Upper lobe of right lung (tissue), 1 donor: ENCODE results near the gene MRPS5. TPM values are rescaled to one million over a fixed set of nuclear protein-coding genes. Genes with fewer than 3 reads are reported as not detected.

Source experiments
- ATAC-seq: fragments of 200-7000 bp; cut with Tn5 transposase; one replicate; pipeline ENCODE4 v1.9.1; 2020; ENCODE audit warnings: mild to moderate bottlenecking, moderate library complexity
- DNase-seq: peaks from one replicate; pipeline ENCODE4 v3.0.0-alpha.2; 2020
- H3K27ac ChIP-seq: fragments of 200-600 bp; one replicate; pipeline ENCODE4 v1.8.0; 2022
- H3K27me3 ChIP-seq: fragments of 200-600 bp; one replicate; pipeline ENCODE4 v1.8.0; 2022; ENCODE audit warnings: mild to moderate bottlenecking
- H3K36me3 ChIP-seq: fragments of 200-600 bp; one replicate; pipeline ENCODE4 v1.8.0; 2022
- H3K4me1 ChIP-seq: fragments of 200-600 bp; one replicate; pipeline ENCODE4 v1.8.0; 2022
- H3K4me3 ChIP-seq: fragments of 200-600 bp; one replicate; pipeline ENCODE4 v1.8.0; 2022; ENCODE audit warnings: mild to moderate bottlenecking
- H3K9me3 ChIP-seq: fragments of 200-600 bp; one replicate; pipeline ENCODE4 v1.8.0; 2022
- intact Hi-C: fragments of 100-400 bp; cut with DNase I; formaldehyde crosslinking; loops from one replicate; pipeline ENCODE4 v1.11.0; 2022
- total RNA-seq: library from RNA; stranded (reverse); fragmentation: NEBNext Ultra II Directional; extraction: Animal tissue kit (Norgen Biotek cat#: 25700); gene quantifications from one replicate; pipeline ENCODE4 v1.2.1, GENCODE V29; 2021
- TF ChIP-seq, protein P1 (sequence below): fragments of 200-600 bp; IDR thresholded peaks from one replicate; pipeline ENCODE4 v1.8.0; 2022; ENCODE audit warnings: antibody characterized with exemption
- donor health status: DM: no; HTN: yes; CAD: no; lungs with severe emphysema.

The MRPS5 gene
- total RNA-seq, 1 donor from 2014 or later: 55.2 TPM

DNA sequence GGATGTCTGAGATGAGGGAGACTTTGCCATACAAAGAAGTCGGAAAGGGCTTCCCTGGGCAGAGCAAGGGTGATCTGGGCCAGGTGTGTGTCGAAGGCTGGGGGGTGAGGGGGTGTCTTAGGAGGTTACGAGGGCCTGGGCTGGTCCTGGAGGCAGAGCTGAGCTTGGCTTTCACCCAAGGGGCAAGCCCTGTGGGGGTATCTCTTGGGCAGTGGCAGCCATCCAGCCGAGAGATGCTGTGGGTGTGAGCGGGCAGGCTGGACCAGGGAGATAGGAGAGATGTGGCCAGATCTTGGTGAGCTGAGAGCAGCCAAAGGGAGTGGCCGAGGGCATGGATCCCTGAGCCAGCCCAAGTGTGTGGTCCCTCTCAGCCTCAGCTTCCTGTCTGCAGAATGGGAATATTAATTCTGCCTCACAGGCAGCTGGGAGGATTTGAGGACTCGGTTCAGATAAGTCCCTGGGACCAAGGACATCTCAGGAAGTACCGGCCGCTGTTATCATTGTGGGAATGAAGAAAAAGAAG is 63.1 kb downstream of the MRPS5 start:
- Histone ChIP-seq H3K27me3 (no peaks in the 10 kb centered on the region), H3K4me1 (no peaks in the 10 kb centered on the region), H3K27ac (no peak overlapping the region), H3K4me3 (no peak overlapping the region), H3K36me3 (no peaks in the 10 kb centered on the region), H3K9me3 (no peaks in the 10 kb centered on the region)
- TF ChIP-seq, protein P1, sequence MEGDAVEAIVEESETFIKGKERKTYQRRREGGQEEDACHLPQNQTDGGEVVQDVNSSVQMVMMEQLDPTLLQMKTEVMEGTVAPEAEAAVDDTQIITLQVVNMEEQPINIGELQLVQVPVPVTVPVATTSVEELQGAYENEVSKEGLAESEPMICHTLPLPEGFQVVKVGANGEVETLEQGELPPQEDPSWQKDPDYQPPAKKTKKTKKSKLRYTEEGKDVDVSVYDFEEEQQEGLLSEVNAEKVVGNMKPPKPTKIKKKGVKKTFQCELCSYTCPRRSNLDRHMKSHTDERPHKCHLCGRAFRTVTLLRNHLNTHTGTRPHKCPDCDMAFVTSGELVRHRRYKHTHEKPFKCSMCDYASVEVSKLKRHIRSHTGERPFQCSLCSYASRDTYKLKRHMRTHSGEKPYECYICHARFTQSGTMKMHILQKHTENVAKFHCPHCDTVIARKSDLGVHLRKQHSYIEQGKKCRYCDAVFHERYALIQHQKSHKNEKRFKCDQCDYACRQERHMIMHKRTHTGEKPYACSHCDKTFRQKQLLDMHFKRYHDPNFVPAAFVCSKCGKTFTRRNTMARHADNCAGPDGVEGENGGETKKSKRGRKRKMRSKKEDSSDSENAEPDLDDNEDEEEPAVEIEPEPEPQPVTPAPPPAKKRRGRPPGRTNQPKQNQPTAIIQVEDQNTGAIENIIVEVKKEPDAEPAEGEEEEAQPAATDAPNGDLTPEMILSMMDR: no peak
- DNase-seq (peak; percentile 54), ATAC-seq (no peak)
- intact Hi-C loops: no loop called here

DNA sequence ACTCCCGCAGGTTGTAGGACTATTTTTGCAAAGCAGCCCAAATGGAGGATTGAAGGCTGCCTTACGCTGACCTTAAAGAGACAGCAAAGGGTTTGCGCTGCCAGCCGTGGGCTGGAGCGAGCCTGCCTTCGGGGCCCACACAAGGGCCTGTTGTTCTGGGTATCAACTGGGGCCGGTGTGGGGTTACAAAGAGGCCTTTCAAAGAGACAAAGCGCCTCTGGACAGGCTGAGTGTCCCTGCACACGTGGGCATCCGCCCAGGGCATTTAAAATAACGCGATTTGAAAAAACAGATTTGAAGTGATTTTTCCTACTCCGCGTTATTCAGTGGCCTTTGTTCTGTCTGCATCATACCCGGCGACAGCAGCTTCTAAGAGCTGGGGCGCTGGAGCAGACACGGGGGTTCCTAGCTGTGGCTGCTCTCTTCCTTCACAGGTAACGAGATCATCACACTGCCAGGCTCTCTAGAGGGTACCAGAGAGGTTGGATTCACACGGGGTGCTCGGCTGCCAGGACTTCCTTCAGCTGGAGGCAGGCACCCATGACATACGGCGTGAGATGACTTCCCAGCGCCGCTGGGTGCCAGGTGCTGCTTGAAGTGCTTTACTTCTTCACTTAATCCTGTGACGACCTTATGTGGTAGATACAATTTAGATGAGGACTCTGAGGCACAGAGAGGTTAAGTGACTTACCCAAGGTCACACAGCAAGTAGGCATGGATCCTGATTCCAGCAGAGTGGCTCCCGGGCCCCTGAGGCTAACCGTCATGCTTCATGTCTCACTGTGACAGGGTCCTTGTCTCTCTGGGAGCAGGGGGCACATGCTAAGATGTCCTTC is 63.9 kb downstream of the MRPS5 start:
- DNase-seq: peak; percentile 36
- TF ChIP-seq, protein P1: no peak
- no peaks in the 10 kb centered on the region for H3K27me3 ChIP-seq
- H3K27ac ChIP-seq: no peak overlapping the region
- no peaks in the 10 kb centered on the region for H3K9me3 ChIP-seq
- intact Hi-C loops: no loop called here
- no peaks in the 10 kb centered on the region for H3K36me3 ChIP-seq
- no peaks in the 10 kb centered on the region for H3K4me1 ChIP-seq
- ATAC-seq: no peak
- no peak overlapping the region for H3K4me3 ChIP-seq

DNA sequence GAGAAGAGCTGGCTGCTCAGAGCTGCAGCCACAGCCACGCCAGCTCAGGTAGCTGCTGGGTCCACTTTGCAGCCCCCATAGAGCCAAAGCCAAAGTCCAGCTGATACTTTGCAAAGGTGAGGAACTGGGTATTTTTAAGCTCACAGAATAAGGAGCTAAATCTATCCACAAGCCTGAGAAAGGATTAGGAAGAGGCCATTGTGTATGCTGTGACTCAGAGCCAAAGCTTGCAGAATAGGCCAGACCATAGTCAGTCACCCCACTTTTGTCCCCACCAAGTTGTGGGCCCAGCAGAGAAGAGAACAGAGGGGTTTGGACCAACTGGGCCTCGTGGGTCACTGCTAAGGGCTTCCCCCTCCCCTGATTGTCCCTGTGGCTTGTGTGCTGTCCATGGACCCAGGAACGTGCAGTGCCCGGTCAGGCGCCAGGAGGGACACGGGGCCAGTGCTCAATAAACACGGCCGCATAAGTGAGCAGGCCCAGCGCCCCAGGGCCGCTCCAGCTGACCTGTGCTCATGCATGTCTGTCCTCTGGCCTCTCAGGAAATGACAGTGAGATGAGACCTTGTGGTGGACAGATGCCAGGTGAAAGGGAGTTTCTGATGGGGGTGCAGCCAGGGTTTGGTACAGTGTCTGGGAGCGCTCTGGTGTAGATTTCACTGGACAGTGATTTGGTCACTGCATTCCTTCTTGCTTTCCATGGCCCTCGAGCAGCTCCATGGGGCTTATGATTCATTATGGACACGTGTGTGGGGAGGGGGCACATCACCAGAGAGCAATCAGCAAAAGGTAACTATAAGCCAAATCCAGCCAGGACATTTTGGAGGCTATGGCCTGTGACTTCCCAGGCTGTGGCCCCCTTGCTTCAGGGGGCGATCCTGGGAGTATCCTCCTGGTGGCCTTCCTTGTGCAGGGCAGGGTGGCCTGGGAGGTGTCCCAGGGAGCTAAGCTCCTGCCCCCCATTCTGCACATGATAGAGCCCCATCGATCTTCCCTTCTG is 64.8 kb downstream of the MRPS5 start:
- no peaks in the 10 kb centered on the region for H3K36me3 ChIP-seq
- TF ChIP-seq, protein P1: no peak
- intact Hi-C loops: no loop called here
- no peak for ATAC-seq
- H3K4me3 ChIP-seq: no peak overlapping the region
- no peaks in the 10 kb centered on the region for H3K9me3 ChIP-seq
- peak; percentile 27 for DNase-seq
- H3K4me1 ChIP-seq: no peaks in the 10 kb centered on the region
- H3K27ac ChIP-seq: no peak overlapping the region
- H3K27me3 ChIP-seq: no peaks in the 10 kb centered on the region

DNA sequence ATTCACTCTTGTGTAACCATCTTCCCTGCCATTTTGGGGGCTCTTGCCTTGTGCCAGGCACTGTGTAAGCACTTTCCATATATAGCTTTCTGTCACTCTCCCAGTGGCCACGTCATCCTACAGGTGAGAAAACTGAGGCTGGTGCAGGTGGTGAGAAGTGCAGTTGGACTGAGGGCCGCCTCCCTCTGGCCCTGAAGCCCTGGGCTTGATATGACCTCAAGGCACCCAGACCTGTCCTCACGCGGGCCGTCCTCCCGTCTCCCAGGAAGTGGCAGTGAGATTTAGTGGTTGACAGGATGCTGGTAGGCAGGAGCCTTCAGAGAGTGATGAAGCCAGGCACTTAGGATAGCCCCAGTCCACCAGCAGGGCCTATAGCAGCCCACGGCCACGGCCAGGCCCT is 65.6 kb downstream of the MRPS5 start:
- H3K27ac ChIP-seq: no peak overlapping the region
- no peaks in the 10 kb centered on the region for H3K36me3 ChIP-seq
- no peak overlapping the region for H3K4me3 ChIP-seq
- TF ChIP-seq, protein P1: no peak
- no peak for DNase-seq
- intact Hi-C loops: no loop called here
- H3K9me3 ChIP-seq: no peaks in the 10 kb centered on the region
- ATAC-seq: no peak
- no peaks in the 10 kb centered on the region for H3K27me3 ChIP-seq
- H3K4me1 ChIP-seq: no peaks in the 10 kb centered on the region

DNA sequence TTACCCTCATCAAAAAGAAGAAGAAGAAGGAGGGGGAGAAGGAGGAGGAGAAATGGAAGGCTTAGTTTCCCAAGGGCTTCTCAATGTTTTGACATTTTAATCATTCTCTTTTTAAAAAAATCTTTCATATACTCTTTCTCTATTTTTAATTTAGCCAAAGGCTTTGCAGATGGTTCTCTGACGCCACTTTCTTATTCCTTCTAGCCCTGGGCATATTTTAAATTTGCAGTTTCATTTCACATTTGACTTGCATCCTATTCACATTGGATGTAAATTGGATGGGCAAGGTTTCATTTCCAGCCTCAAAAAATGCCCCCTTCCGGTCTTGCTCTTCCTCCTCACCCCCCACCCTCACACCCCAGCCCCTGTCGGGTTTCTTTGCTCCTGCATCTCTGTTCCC is 66.3 kb downstream of the MRPS5 start:
- intact Hi-C loops: no loop called here
- H3K4me1 ChIP-seq: no peaks in the 10 kb centered on the region

More for the DNA sequence above, 66.3 kb downstream of the MRPS5 start:
- Histone ChIP-seq H3K27me3 (no peaks in the 10 kb centered on the region), H3K27ac (no peak overlapping the region), H3K4me3 (no peak overlapping the region), H3K9me3 (no peaks in the 10 kb centered on the region), H3K36me3 (no peaks in the 10 kb centered on the region)
- DNase-seq (no peak), ATAC-seq (no peak)
- TF ChIP-seq, protein P1: no peak
